GM23338 (cell line): ENCODE measurements around the gene LSM2. TPM values are rescaled to one million over a fixed set of nuclear protein-coding genes. Genes with fewer than 3 reads are reported as not detected.

Source experiments
- ATAC-seq: fragments of 200-7000 bp; cut with Tn5 transposase; 3 replicates; pipeline ENCODE4 v1.9.1; 2020
- DNase-seq: peaks from one replicate; pipeline ENCODE4 v3.0.0-alpha.2; 2015; ENCODE audit warnings: low spot score
- H2AFZ ChIP-seq: fragments of 200-600 bp; sonication (generic); 2 replicates; pipeline ENCODE4 v1.8.0; 2016; ENCODE audit warnings: antibody characterized with exemption, mild to moderate bottlenecking, moderate library complexity
- H3F3A ChIP-seq: fragments of 200-600 bp; sonication (generic); replicated peaks from 2 replicates; pipeline ENCODE4 v1.8.0; 2017; ENCODE audit warnings: antibody characterized with exemption, mixed run types, low read depth
- H3K27ac ChIP-seq: fragments of 200-600 bp; sonication (generic); 2 replicates; pipeline ENCODE4 v1.6.1; 2016; ENCODE audit warnings: low read depth
- H3K27me3 ChIP-seq: fragments of 200-600 bp; sonication (generic); 2 replicates; pipeline ENCODE4 v1.8.0; 2016; ENCODE audit warnings: mild to moderate bottlenecking, mixed run types, moderate library complexity; ENCODE audit not compliant: insufficient read depth
- H3K36me3 ChIP-seq: fragments of 200-600 bp; sonication (generic); 2 replicates; pipeline ENCODE4 v1.8.0; 2016; ENCODE audit warnings: mild to moderate bottlenecking; ENCODE audit not compliant: insufficient read depth
- H3K4me1 ChIP-seq: fragments of 200-600 bp; sonication (generic); 2 replicates; pipeline ENCODE4 v1.8.0; 2016; ENCODE audit warnings: mild to moderate bottlenecking, moderate library complexity; ENCODE audit not compliant: insufficient read depth
- H3K4me2 ChIP-seq: fragments of 200-600 bp; sonication (generic); 2 replicates; pipeline ENCODE4 v1.7.1; 2017; ENCODE audit warnings: mixed run types
- H3K4me3 ChIP-seq: fragments of 200-600 bp; sonication (generic); 2 replicates; pipeline ENCODE4 v1.6.1; 2016; ENCODE audit warnings: mixed run types
- H3K79me2 ChIP-seq: fragments of 200-600 bp; sonication (generic); replicated peaks from 2 replicates; pipeline ENCODE4 v1.8.0; 2017; ENCODE audit warnings: mild to moderate bottlenecking; ENCODE audit not compliant: insufficient read depth
- H3K9me2 ChIP-seq: fragments of 200-600 bp; sonication (generic); 2 replicates; pipeline ENCODE4 v1.8.0; 2017; ENCODE audit not compliant: insufficient read depth
- H4K20me1 ChIP-seq: fragments of 200-600 bp; sonication (generic); replicated peaks from 2 replicates; pipeline ENCODE4 v1.8.0; 2017; ENCODE audit warnings: mild to moderate bottlenecking; ENCODE audit not compliant: insufficient read depth
- H3K27ac Mint-ChIP-seq: 2 replicates; pipeline ENCODE4 v1.8.0; 2020; ENCODE audit warnings: inconsistent platforms, mild to moderate bottlenecking, moderate library complexity, mixed read lengths
- H3K27me3 Mint-ChIP-seq: 3 replicates; pipeline ENCODE4 v1.8.0; 2022; ENCODE audit warnings: low read depth, mild to moderate bottlenecking, moderate library complexity, mixed read lengths, inconsistent platforms; ENCODE audit not compliant: insufficient read depth, poor library complexity
- H3K36me3 Mint-ChIP-seq: 3 replicates; pipeline ENCODE4 v1.8.0; 2021; ENCODE audit warnings: low read depth, mild to moderate bottlenecking, inconsistent platforms, moderate library complexity, mixed read lengths
- H3K4me1 Mint-ChIP-seq: 3 replicates; pipeline ENCODE4 v1.8.0; 2020; ENCODE audit warnings: mild to moderate bottlenecking, inconsistent platforms, mixed read lengths
- H3K4me3 Mint-ChIP-seq: 3 replicates; pipeline ENCODE4 v1.8.0; 2021; ENCODE audit warnings: moderate library complexity, mild to moderate bottlenecking, inconsistent platforms, mixed read lengths
- H3K9me3 Mint-ChIP-seq: 3 replicates; pipeline ENCODE4 v1.8.0; 2020; ENCODE audit warnings: moderate library complexity, mild to moderate bottlenecking, inconsistent platforms, mixed read lengths
- CREB1 ChIP-seq: fragments of 250-450 bp; sonication (Bioruptor Pico); IDR thresholded peaks from 2 replicates; pipeline ENCODE4 v1.5.0; 2020; ENCODE audit warnings: low read depth, mild to moderate bottlenecking, moderate library complexity
- CTCF ChIP-seq, 2 experiments: fragments of 200-600 bp in 1 of 2; sonication (generic) in 1 of 2; conservative IDR thresholded peaks; 2 replicates each; pipeline versions ENCODE4 v1.5.1 to v1.6.1; 2016 to 2017; ENCODE audit warnings: antibody characterized with exemption in 2 of 2, low read depth in 2 of 2, mild to moderate bottlenecking in 2 of 2, moderate library complexity in 1 of 2
- ETS1 ChIP-seq: IDR thresholded peaks from 2 replicates; pipeline ENCODE4 v1.6.1; 2016; ENCODE audit warnings: antibody characterized with exemption
- EZH2 ChIP-seq: fragments of 200-600 bp; sonication (generic); IDR thresholded peaks from one replicate; pipeline ENCODE4 v1.8.0; 2017; ENCODE audit warnings: antibody characterized with exemption, mild to moderate bottlenecking, low read depth; ENCODE audit not compliant: unreplicated experiment
- EZH2phosphoT487 ChIP-seq: fragments of 200-600 bp; sonication (generic); IDR thresholded peaks from one replicate; pipeline ENCODE4 v1.8.1; 2018; ENCODE audit warnings: antibody characterized with exemption; ENCODE audit not compliant: unreplicated experiment
- JUNB ChIP-seq: IDR thresholded peaks from one replicate; pipeline ENCODE4 v1.6.1; 2016; ENCODE audit warnings: antibody characterized with exemption; ENCODE audit not compliant: unreplicated experiment
- NANOG ChIP-seq: IDR thresholded peaks from 2 replicates; pipeline ENCODE4 v1.6.1; 2016; ENCODE audit warnings: antibody characterized with exemption, borderline replicate concordance
- POLR2AphosphoS5 ChIP-seq: IDR thresholded peaks from 2 replicates; pipeline ENCODE4 v1.6.1; 2016; ENCODE audit warnings: antibody characterized with exemption, low read depth
- STAT1 ChIP-seq: IDR thresholded peaks from one replicate; pipeline ENCODE4 v1.6.1; 2016; ENCODE audit warnings: antibody characterized with exemption; ENCODE audit not compliant: unreplicated experiment
- ZNF114 ChIP-seq: fragments of 250-450 bp; sonication (Bioruptor Pico); IDR thresholded peaks from 2 replicates; pipeline ENCODE4 v1.5.0; 2020; ENCODE audit warnings: mild to moderate bottlenecking, moderate library complexity
- ZNF331 ChIP-seq: fragments of 250-450 bp; sonication (Bioruptor Pico); IDR thresholded peaks from 2 replicates; pipeline ENCODE4 v1.5.0; 2020; ENCODE audit warnings: low read depth, mild to moderate bottlenecking, moderate library complexity
- ZNF462 ChIP-seq: fragments of 250-450 bp; sonication (Bioruptor Pico); IDR thresholded peaks from 2 replicates; pipeline ENCODE4 v1.5.0; 2020; ENCODE audit warnings: mild to moderate bottlenecking, moderate library complexity
- polyA plus RNA-seq: library from polyadenylated mRNA; unstranded; fragments of >200 nt; fragmentation: Nextera tagmentation; extraction: Ambion mirVana; gene quantifications from 2 replicates; pipeline ENCODE4 v1.2.1, GENCODE V29; 2016
- total RNA-seq: library from RNA; depleted of rRNA; stranded (reverse); fragments of >200 nt; shearing (Covaris generic); gene quantifications from 2 replicates; pipeline ENCODE4 v1.2.3, GENCODE V29; 2014

Gene LSM2
- total and polyA plus RNA-seq, 2 experiments from 2014 or later, result 106 to 140 TPM

- Histone ChIP-seq H3K4me1 (peaks cover 25% of the 10 kb centered on the region), H2AFZ (no peak overlapping the region; the same call in 1 of the 2 replicates), H3K36me3 (no peaks in the 10 kb centered on the region), H3K27me3 (no peaks in the 10 kb centered on the region), H3K27ac (peak overlapping the region; percentile 95), H3K79me2 (peaks cover 17% of the 10 kb centered on the region), H4K20me1 (peaks cover 9% of the 10 kb centered on the region; the same call in 1 of the 2 replicates), H3K4me3 (peak overlapping the region; percentile 63), H3K4me2 (peak overlapping the region; percentile 86), H3F3A (0 out of 2 replicates have a peak, but pooled peaks cover 6% of the 10 kb centered on the region), H3K9me2 (no peaks in the 10 kb centered on the region)
- peaks cover 19% of the 10 kb centered on the region for H3K4me1 Mint-ChIP-seq
- ATAC-seq (peak; percentile 77), DNase-seq (peak; percentile 99)
- peak overlapping the region; percentile 99 for H3K27ac Mint-ChIP-seq
- H3K9me3 Mint-ChIP-seq, result peaks cover 10% of the 10 kb centered on the region; the same call in 2 of the 3 replicates
- TF ChIP-seq JUNB (no peak), POLR2AphosphoS5 (peak; percentile 44)
- H3K36me3 Mint-ChIP-seq, result peaks cover 9% of the 10 kb centered on the region; the same call in 2 of the 3 replicates
- peak overlapping the region; percentile 89 for H3K4me3 Mint-ChIP-seq
- H3K27me3 Mint-ChIP-seq, result peaks cover 29% of the 10 kb centered on the region
These were observed 7.9 kb upstream of the LSM2 start for GRCh38 chr6:31814677-31815024.

GRCh38 chr6:31813465-31813849 is 6.7 kb upstream of the LSM2 start:
- H2AFZ ChIP-seq, result peak overlapping the region; percentile 95
- H3K4me3 ChIP-seq, result peak overlapping the region; percentile 51
- peak overlapping the region; percentile 91; the same call in 1 of the 2 replicates for H3K27ac ChIP-seq
- peaks cover 9% of the 10 kb centered on the region; the same call in 2 of the 3 replicates for H3K36me3 Mint-ChIP-seq
- no peak for ATAC-seq
- H3K4me2 ChIP-seq, result peak overlapping the region; percentile 76
- H3K4me1 ChIP-seq, result peaks cover 18% of the 10 kb centered on the region
- peaks cover 10% of the 10 kb centered on the region; the same call in 2 of the 3 replicates for H3K9me3 Mint-ChIP-seq
- H3K4me1 Mint-ChIP-seq, result peaks cover 16% of the 10 kb centered on the region
- no peaks in the 10 kb centered on the region for H3K9me2 ChIP-seq
- H3K27me3 ChIP-seq, result no peaks in the 10 kb centered on the region
- no peaks in the 10 kb centered on the region for H3K36me3 ChIP-seq
- DNase-seq, result no peak
- peak overlapping the region; percentile 89 for H3K4me3 Mint-ChIP-seq
- peaks cover 31% of the 10 kb centered on the region for H3K27me3 Mint-ChIP-seq
- peaks cover 8% of the 10 kb centered on the region; the same call in 1 of the 2 replicates for H4K20me1 ChIP-seq
- 0 out of 2 replicates have a peak, but pooled peaks cover 6% of the 10 kb centered on the region for H3F3A ChIP-seq
- H3K27ac Mint-ChIP-seq, result no peak overlapping the region
- peaks cover 11% of the 10 kb centered on the region for H3K79me2 ChIP-seq
- TF ChIP-seq ETS1 (no peak), CTCF (conservative IDR thresholded peaks at IDR 0.05; ENCODE audit: low read depth in 2 of 2) (no peak), NANOG (no peak), STAT1 (no peak), JUNB (no peak), POLR2AphosphoS5 (no peak), ZNF331 (CRISPR knock-in tag) (no peak), EZH2phosphoT487 (no peak), ZNF114 (CRISPR knock-in tag) (no peak), CREB1 (CRISPR knock-in tag) (no peak), EZH2 (no peak), ZNF462 (no peak)
